Stimulated activated CD8-positive, alpha-beta memory T cell treated with anti-CD3 and anti-CD28 coated beads, Interleukin-12 subunit alpha, Interleukin-12 subunit beta, amount 100 ng/mL, for 24 hours (primary cell): ENCODE data around the gene IGHMBP2.
"Not testable (repeated sequence)": the region's sequence is repeated elsewhere in the genome, so short reads cannot be mapped to it uniquely, and the experiment has no call there.

Experiments used
- DNase-seq: peaks from one replicate; pipeline ENCODE4 v3.0.0-alpha.2; 2020; ENCODE audit errors: extremely low read depth

IGHMBP2 gene

DNA sequence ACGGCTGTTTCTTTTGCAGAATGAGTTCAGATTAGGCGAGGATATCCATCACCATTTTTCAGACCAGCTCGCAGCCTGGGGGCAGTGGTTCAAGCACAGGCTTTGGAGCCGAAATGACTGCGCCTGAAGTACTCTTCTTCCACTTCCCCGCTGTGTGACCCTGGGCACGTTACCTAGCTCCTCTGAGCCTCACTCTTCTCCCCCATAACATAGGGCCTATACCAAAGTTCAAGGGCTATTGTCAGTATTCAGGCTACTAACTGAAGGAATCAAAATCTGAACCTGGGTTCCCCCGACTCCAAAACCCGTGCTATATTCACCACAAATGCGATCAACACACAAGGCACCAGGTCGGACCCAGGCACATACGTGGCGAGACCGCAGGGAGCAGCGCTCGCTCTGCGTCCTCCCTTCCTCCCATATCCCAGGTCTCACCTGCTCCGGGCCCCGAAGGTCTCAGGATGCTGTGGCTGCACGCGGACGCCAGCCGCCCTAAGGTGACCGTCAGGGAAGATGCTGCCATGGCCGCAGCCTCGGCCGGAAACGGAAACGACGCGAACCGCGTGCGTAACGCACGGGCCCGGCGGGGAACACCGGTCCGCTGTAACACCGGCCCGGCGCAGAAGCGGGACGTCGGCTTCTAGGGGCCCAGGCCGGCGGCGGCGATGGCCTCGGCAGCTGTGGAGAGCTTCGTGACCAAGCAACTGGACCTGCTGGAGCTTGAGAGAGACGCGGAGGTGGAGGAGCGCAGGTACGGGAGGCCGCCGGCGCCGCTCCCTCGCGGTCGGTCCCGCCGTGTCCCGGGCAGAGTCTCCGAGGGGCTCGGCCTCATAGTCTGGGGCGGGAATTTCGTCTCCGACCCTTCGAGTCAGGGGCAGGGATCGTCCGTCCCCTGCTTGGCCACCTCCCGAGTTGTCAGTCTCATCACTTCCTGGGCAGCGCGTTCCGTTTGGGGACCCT is at the start of gene IGHMBP2, which contains the start of gene MRPL21:
Gene IGHMBP2, plus strand, starts transcription at position 604 of the 960 bp plus-strand sequence. Its CDS starts 62 bp downstream, at position 666.
Gene MRPL21, minus strand, starts transcription at position 545 of the 960 bp plus-strand sequence. Its CDS starts 22 bp downstream, at position 523.
- DNase-seq: peak; percentile 73

DNA sequence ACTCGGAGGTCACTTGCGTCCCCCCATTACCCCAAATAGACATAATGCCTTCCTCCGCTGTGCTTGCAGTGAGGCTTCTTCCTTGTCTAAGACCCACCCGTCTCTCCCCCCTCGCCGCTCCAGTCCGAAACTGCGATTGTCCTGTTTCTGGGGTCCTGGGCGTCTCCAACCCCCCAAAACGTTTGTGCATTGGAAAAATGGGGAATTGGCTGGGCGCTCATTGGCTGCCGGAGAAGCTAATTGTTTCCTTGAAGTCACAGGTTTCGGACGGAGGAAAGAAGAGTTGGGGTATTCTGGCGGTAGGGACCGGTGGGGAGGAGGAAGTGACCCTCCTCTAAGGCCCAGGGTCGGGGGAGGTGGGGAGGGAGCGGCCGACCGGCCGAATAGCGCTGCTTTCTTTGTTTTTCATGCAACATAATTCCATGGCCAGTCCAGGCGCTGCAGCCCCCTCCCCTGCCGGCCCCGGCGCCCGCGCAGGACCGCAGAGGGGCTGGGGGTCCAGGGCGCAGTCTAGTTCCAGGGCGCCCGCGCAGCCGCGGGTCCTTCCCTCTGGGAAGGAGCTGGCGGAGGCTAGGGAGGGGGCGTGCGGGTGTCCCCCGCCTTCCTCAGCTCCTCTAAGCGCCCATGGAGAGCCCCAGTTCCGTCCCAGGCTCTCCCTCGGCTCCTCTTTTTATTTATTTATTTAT is 49.3 kb upstream of the IGHMBP2 start:
- no peak for DNase-seq

DNA sequence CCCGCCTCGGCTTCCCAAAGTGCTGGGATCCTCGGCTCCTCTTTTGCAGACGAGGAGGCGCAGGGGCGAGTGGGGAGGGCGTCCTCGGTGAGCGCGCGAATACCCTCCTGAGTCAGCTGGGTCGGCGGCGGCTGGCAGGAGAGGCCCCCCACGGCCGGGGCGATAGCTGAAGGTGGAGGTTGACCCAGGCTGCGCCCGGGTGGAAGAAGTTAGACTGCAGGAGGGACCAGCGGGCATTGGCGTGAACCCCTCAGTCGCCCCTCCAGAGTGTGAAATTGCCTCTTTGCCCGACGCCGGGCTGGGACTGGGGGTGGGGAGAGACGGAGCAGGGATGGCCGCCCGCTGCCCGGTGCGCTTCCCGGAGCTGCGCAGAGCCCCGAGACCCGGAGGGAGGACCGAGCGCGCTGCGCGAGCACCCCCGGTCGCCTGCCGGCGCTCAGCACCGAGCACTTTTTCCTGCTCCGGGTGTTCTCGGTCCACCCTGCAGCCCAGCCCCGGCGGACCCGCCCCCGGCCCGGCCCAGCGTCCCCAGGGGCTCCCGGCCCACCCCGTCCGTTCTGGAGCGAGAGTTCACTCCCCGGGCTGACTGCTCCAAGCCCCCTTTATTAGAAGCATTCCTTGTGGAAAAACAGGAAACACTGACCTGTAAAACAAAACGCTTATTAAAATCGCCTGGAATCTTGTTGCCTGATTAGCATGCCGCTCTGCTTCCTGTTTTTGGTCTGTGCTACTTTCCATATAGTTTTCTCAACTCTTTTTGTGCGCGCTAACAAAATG is 48.3 kb upstream of the IGHMBP2 start:
- no peak for DNase-seq

DNA sequence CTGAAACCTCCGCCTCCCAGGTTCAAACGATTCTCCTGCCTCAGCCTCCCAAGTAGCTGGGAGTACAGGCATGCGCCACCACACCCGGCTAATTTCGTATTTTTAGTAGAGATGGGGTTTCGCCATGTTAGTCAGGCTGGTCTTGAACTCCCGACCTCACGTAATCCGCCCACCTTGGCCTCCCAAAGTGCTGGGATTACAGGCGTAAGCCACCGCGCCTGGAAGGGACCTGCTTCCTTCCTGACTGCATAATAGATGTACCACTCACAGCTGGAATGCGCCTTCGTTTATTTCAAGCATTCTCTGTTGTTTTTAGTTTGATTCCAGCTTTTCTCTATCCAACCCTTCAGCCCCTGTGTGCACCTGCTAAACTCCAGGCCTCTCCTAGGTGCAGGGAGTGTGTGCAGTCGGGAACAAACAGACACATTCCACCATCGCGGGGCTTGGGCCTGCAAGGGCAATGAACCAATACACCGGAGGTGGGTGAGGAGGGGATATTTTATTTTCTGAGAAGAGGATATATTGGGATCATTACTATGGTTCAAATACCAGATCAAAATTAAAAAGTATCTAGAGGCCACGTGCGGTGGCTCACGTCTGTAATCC is 47.2 kb upstream of the IGHMBP2 start:
- not testable (repeated sequence) for DNase-seq

DNA sequence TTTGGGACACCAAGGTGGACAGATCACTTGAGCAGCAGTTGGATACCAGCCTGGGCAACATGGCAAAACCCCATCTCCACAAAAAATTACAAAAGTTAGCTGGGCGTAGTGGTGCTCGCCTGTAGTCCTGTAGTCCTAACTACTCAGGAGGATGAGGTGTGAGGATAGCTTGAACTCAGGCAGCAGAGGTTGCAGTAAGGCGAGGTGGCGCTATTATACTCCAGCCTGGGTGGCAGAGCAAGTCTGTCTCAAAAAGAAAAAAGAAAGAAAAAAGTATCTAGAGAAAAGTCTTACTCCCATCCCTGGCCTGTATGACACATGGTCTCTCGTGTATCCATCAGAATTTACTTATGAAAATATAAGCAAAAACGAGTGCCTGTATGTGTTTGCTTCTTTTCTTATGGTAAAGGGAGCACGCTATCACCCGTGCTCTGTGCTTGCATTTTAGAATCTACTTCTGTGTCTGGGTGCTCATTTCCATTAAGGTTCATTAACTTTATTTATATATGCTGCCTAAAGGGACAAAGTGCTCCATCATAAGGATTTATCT is 46.6 kb upstream of the IGHMBP2 start:
- no peak for DNase-seq

DNA sequence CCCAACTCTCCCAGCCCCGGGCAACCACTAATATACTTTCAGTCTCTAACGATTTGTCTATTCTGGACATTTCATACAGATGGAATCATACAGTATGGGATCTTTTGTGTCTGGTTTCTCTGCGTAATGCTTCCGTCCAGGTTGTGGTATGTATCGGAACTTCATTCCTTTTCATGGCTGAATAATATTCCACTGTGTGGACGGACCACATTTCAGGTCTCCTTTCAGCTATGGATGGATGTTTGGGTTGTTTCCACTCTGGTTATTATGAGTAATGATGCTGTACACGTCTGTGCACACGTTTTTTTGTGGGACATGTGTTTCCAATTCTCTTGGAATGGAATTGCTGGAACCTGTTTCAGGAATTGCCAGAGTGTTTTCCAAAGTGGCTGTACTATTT is 44.6 kb upstream of the IGHMBP2 start:
- no peak for DNase-seq

DNA sequence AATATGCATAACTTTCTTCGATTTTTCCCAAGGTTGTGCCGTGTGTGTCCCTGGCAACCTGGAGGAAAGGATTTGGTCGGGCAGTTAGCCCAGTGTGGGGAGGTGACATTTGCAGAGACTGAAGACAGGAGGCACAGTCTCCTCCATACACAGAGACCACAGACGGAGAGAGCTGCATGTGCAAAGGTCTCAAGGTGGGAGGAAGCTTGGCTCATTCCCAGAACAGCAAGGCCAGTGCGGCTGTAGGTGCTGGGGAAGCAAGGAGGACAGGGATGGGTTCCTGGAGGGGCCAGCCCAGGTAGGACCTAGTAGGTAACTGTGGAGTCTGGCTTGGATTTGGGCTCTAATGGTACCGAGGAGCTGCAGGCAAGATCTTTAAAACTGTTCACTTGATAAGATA is 41.3 kb upstream of the IGHMBP2 start:
- DNase-seq: no peak

DNA sequence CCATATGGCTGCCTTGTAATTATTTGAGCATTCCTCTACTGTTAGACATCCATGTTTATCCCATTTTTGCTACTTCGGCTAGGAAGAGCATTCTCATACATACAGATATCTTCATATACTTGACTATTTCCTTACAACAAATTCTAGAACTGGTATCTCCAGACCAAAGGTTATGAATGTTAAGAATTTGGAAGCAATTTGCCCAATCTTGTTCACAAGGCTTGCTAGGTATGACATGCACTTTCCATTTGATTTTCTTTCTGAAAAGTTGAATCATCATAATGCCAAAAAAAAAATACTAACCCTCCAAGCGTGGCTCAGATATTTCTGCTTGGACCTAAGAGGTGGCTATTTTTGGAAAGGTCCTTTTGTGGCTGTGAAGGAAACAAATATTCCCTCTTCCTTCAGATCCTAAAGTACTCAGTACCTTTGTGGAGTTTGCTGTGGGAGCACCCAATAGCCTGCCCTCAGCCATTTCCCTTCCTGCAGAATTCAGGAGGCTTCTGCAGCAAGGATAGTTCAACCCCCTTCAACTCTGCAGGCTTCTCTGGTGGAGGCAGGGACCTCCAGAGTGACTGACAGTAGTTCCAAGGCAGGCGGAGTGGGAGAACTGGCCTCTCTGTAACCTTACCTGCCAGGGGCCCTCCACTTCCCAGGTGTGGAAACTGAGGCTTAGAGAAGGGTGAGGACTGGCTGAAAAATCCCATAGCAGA is 40.0 kb upstream of the IGHMBP2 start:
- DNase-seq: no peak

DNA sequence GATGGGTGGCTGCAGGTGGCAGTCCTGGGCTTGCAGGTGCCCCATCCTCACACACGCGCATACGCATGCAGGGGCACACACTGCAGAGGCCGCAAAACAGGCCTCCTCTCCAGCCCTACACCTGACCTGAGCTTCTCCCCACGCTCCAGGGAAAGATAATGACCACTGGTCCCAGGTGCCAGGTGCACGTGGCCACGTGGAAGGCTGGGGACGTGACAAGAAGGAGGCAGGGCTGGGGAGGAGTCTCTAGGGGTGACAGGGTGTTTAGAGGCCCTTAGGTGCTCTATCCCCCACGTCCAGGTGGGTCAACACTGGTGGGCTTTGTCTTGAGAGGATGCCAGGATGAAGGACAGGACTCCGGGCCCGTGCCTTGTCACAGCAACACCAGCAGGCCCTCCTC is 38.5 kb upstream of the IGHMBP2 start:
- DNase-seq: no peak

DNA sequence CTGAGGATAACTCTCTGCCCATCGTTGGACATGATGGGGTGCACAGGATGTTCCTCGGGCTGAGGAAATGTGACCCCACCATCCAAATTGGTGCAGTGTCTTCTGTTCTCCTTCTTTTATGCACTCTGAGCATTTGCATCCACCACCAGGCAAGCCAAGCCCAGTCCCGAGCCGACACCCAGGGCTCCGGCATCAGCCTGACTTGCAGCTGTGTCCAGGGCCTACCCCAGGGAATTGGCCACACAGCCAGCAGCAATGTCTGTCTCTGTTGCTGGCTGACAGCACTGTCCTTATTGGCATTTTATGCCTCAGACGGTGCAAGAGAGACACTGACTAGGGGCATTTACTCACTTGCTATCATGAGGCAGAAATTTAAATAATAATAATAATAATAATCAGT is 36.6 kb upstream of the IGHMBP2 start:
- no peak for DNase-seq

DNA sequence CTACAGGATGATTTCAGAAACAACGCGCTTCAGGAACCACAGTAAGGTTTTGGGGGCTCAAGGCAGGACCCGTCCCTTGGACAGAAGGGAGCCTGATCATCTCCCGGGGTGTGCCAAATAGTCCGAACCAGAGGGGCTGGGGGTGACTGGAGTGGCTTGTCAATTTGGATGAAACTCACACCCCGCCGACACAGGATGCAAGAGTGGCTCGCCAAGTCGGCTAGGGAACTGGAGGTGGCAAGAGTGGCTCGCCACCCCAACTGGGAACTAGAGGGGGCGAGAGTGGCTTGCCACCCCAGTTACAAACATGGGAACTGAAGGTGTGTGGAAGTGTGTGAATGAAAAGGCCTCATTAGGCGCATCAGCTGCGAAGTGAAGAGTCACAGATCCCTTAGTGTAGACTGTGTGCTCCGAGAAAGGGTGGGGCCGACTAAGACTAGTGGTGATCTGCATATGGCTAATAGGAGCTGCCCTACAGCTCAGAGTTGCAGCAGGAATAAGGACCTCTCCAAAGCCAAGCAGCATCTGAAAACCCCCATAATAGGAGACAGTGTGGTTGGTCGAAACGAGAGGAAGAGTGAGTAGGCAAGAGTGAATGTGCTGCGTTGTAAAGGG is 35.4 kb upstream of the IGHMBP2 start:
- no peak for DNase-seq

DNA sequence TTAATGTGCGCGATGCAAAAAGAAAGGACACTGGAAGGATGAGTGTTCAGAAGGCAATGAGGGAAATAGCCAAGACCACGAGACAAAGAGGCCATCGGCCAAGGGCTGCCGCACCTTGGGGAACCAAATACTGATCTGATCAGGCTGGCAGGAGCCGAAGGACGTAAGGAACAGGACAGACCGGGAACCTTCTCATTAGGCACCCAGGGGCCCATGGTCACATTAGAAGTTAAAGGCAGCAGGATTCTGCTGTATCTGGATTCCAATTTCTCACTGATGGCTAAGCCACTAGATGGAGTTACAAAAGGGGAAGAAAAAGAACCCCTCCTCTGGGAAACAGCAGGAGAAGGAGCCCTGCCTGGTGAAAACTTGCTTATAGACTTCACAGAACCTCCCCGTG is 33.2 kb upstream of the IGHMBP2 start:
- no peak for DNase-seq

DNA sequence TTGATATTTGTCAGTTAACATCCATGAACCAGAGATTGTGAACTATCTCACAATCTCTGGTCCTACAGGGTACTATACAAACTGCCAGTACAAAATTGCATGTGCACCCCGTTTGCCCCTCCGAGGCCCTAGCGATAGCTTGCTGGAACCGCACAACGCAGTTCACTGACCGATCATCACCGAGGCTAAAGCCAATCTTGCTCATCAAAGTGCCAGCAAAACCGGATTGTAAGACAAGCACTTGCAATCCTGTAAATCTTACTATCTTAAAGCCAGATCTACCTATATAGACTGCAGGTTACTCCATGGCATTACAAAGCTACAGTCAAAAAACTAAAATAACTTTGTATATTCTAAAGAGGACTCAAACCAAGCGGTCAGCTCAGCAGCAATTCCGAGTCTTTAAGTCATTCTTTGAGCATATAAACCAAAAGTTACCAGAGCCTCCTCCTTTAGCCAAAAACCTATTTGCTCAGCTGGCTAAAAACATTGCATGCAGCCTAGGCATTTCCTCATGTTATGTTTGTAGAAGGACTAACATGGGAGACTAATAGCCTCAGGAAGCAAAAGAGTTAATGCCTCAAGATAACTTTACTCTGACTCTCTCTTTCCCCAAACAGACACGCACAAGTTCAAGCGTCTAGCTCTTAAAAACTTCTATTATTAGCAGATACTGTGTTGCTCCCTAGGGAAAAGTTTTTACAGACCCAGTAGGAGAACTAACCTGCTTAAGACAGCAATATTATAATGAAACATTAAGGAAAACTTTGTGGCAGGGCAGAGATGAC is 31.3 kb upstream of the IGHMBP2 start:
- DNase-seq: no peak

DNA sequence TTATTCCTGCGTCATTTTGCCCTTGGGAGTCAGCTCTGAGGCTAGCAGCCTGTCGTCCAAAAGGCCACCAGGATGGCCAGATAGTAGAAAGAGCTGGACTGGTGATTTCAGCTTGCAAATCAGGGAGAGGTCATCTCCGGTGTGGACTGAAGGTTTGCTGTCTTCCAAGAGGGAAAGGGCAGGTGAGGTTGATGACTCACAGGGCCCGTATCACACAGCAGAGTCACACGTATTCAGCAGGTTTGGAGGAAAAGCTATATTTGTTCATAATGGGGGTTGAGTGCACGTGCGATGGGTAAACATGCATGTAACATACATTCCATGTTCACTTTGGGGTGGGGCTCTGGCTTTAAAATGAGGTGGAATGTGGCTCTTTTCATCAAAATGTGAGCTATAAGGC is 25.7 kb upstream of the IGHMBP2 start:
- DNase-seq: no peak

DNA sequence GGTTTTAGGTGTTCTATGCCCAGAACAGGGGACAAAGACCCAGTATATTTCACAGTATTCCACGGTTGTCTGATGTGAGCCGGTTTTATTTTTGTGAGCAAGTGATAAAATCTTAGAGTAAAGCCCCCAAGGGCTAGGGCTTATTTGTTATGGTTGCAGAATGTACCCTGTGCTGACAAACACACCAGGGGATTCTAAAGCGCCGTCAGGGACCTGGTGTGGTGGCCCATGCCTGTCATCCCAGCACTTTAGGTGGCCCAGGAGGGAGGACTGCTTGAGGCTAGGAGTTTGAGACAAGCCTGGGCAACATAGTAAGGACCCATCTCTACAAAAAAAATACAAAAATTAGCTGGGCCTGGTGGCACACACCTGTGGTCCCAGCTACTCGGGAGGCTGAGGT is 22.8 kb upstream of the IGHMBP2 start:
- no peak for DNase-seq

DNA sequence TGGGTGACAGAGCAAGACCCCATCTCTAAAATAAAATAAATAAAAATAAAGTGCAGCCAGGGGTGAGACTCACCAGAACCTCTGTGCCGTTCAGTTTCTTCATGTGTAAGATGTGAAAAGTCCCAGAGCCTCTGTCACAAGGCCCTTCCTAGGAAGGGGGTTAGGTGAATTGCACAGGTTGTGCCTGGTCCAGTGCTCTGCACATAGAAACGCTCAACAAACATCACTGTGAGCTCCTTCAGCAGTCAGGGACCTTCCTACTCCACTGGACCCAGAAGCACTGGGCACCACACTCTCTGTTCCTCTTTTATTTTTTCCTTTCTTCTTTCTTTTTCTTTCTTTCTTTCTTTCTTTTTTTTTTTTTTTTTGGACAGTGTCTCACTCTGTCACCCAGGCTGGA is 22.4 kb upstream of the IGHMBP2 start:
- DNase-seq: no peak

DNA sequence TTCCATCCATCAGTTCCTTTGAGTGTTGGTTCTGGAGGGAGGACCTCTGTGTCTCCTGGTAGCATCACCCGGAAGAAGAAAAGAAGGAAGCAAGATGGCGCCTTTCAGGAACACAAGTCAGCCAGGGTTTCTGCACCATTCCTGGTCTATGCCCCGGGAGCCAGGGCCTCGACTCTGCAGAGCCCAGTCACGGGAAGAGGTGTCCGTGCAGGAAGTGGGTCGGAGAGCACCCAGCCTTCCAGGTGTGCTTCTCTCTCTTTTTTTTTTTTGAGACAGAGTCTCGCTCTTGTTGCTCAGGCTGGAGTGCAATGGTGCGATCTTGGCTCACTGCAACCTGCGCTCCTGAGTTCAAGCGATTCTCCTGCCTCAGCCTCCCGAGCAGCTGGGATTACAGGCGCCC is 21.3 kb upstream of the IGHMBP2 start:
- DNase-seq: no peak

DNA sequence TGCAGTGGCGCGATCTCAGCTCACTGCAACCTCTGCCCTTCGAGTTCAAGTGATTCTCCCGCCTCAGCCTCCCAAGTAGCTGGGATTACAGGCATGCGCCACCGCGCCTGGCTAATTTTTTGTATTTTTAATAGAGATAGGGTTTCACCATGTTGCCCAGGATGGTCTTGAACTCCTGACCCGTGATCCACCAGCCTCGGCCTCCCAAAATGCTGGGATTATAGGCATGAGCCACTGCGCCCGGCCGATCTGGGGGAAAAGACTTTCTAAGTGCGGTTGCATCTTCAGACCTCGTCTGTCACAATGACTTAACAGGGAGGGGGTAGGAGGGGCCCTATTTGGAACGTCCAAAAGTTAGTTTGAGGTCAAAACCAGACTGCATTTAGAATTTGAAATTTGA is 18.9 kb upstream of the IGHMBP2 start:
- not testable (repeated sequence) for DNase-seq

DNA sequence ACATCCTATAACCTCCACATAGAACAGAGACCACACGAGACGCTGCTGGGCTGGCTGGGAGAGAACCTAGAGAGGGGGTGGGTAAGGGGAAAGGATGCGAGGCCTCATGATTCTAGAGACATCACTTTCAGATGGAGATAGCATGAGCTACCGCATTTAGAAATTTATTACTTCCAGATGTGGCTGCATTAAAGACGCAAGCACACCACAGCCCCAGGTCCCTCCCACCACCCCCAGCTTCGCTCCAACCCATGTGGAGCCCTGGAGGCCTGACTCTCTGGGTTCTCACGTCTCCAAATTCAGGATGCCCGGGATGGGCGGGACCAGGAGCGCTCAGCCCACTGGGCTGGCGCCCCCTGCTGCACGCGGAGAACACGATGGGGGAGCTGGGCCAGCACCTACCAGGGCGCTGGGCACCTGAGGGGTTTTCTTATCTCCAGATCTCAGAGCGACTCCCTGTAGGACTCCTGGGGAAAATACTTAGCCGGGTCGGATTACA is 13.7 kb upstream of the IGHMBP2 start:
- no peak for DNase-seq
